Thoracic aorta (tissue), 2 donors: ENCODE results near the gene C6orf89. TPM values are rescaled to one million over a fixed set of nuclear protein-coding genes. Genes with fewer than 3 reads are reported as not detected.

Experiments used
- ATAC-seq: fragments of 150-250 bp; one replicate; pipeline ENCODE4 v1.8.0; 2017; ENCODE audit warnings: low read depth; ENCODE audit not compliant: insufficient number of reproducible peaks, low FRiP score
- DNase-seq: peaks from one replicate; pipeline ENCODE4 v3.0.0-alpha.2; 2020; ENCODE audit warnings: low spot score
- H3K27ac ChIP-seq, 2 donors: fragments of 200-600 bp; sonication (generic); 1 replicate in 1 of 2; 2 replicates in 1 of 2; pipeline ENCODE4 v1.5.1; 2016; ENCODE audit warnings: mild to moderate bottlenecking in 2 of 2, moderate library complexity in 2 of 2
- H3K27me3 ChIP-seq: fragments of 200-600 bp; sonication (generic); replicated peaks from 2 replicates; pipeline ENCODE4 v1.6.0; 2016; ENCODE audit warnings: mild to moderate bottlenecking; ENCODE audit not compliant: insufficient read depth
- H3K36me3 ChIP-seq: fragments of 200-600 bp; sonication (generic); one replicate; pipeline ENCODE4 v1.5.1; 2016
- H3K4me1 ChIP-seq, 2 donors: fragments of 200-600 bp; sonication (generic); 1 replicate in 1 of 2; 2 replicates in 1 of 2; pipeline versions ENCODE4 v1.5.1 to v1.6.0; 2016; ENCODE audit warnings: low read depth in 2 of 2, mild to moderate bottlenecking in 1 of 2; ENCODE audit not compliant: control insufficient read depth in 1 of 2
- H3K4me3 ChIP-seq: fragments of 200-600 bp; sonication (generic); 2 replicates; pipeline ENCODE4 v1.5.1; 2016; ENCODE audit warnings: mild to moderate bottlenecking
- H3K9me3 ChIP-seq: fragments of 200-600 bp; sonication (generic); 2 replicates; pipeline ENCODE4 v1.5.1; 2016
- total RNA-seq, 2 donors: library from RNA; depleted of rRNA; stranded (reverse); fragments of >200 nt; gene quantifications; one replicate each; pipeline versions ENCODE4 v1.1.0 to v1.2.3, GENCODE V29; 2016
- TF ChIP-seq, protein P1 (sequence below): fragments of 200-600 bp; sonication (generic); IDR thresholded peaks from one replicate; pipeline ENCODE4 v1.5.1; 2019; ENCODE audit warnings: antibody characterized with exemption

Gene C6orf89
- total RNA-seq, 2 donors from 2014 or later = 53.6 to 60.9 TPM

DNA sequence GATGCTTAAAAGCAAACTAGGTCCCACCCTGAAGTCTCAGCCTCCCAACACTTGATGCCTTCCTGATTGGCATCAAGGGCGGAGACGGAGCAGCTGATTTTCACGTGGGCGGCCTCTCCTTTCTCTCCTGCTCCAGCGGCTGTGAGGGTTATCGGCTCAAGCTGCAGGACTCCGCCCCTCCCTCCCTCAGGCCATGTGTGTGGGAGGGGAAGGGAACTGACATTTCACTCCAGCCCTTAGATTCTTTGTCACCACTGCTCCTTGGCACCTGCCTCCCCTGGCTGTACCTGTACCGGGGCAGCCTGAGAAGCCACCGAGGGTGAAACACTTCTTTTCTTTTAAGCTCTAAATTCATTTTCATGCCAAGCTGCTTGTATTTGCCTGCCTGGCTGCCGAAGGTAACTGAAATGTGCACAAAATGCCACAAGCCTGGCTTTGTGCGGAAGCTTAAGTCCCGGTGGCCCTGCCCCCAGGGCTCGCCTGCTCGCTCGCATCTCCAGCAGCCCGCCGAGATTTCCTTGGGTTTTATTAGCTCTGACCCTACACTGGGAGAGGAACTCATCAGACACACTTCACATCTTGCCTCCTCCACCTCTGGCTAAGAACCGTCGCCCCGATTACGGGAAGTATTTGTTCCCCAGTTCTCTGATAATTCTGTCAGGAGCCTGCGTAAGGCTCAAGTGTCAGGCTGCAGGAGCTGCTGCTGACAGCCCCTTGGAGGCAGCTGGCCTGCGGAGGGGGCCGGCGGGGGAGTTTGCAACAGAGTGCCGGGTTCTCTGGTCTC, 36.9 kb upstream of the C6orf89 start:
- no peaks in the 10 kb centered on the region for H3K27me3 ChIP-seq
- no peak for ATAC-seq
- H3K36me3 ChIP-seq = no peaks in the 10 kb centered on the region
- no peak overlapping the region for H3K27ac ChIP-seq
- no peak for DNase-seq
- H3K9me3 ChIP-seq = no peaks in the 10 kb centered on the region
- peaks cover 6 to 24% of the 10 kb centered on the region in 2 donors for H3K4me1 ChIP-seq
- TF ChIP-seq, protein P1, sequence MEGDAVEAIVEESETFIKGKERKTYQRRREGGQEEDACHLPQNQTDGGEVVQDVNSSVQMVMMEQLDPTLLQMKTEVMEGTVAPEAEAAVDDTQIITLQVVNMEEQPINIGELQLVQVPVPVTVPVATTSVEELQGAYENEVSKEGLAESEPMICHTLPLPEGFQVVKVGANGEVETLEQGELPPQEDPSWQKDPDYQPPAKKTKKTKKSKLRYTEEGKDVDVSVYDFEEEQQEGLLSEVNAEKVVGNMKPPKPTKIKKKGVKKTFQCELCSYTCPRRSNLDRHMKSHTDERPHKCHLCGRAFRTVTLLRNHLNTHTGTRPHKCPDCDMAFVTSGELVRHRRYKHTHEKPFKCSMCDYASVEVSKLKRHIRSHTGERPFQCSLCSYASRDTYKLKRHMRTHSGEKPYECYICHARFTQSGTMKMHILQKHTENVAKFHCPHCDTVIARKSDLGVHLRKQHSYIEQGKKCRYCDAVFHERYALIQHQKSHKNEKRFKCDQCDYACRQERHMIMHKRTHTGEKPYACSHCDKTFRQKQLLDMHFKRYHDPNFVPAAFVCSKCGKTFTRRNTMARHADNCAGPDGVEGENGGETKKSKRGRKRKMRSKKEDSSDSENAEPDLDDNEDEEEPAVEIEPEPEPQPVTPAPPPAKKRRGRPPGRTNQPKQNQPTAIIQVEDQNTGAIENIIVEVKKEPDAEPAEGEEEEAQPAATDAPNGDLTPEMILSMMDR = no peak
- peak overlapping the region; percentile 33 for H3K4me3 ChIP-seq

DNA sequence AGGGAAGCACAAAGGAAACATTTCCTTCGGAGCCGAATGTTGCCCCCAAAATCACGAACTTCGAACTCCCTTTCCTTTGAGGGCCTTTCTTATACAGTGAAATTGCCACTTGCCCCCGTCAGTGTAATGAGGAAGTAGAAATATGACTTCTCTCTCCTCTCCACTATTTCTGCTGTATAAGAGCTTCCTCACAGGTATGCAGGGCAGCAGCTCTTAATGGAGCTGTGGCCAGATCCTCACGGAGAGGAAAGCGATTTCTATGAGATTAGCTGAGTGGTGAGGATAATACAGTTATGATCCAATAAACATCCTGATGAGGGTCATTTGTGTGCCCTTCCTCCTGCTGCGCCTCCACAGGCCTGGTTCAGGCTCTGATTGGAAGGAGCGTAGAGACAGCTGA, 35.7 kb upstream of the C6orf89 start:
- DNase-seq (no peak), ATAC-seq (no peak)
- TF ChIP-seq, protein P1 = no peak
- Histone ChIP-seq H3K27ac (no peak overlapping the region), H3K4me1 (peaks cover 6 to 28% of the 10 kb centered on the region in 2 donors), H3K9me3 (no peaks in the 10 kb centered on the region), H3K27me3 (no peaks in the 10 kb centered on the region), H3K4me3 (no peak overlapping the region), H3K36me3 (no peaks in the 10 kb centered on the region)

DNA sequence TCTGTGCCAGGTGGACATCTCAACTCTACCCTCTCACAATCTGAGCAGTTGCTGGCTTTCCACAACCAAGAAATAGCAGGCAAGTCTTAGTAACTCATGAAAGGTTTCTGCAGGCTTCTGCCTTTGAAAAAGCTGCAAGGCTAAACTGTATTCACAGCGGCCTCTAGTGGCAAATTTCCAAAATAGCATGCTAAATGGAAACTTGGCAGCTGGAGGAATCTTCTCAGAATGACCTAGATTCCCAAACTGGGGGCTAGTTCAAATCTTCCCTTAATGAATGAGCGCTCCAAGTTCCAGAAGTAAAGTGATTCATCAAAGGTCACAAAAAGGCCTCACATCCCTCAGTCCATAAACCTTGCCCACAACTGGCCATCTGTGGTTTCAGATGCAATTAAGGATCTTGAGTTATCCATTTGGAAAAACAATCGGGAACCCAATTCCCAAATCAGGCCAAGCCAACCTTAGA, 34.6 kb upstream of the C6orf89 start:
- TF ChIP-seq, protein P1 = peak; percentile 76
- H3K4me1 ChIP-seq = peaks cover 6 to 28% of the 10 kb centered on the region in 2 donors
- H3K27me3 ChIP-seq = no peaks in the 10 kb centered on the region
- peaks cover 2% of the 10 kb centered on the region for H3K36me3 ChIP-seq
- no peak overlapping the region for H3K4me3 ChIP-seq
- DNase-seq (no peak), ATAC-seq (no peak)
- peak overlapping the region; percentile 26 to 64 for H3K27ac ChIP-seq
- no peaks in the 10 kb centered on the region for H3K9me3 ChIP-seq

DNA sequence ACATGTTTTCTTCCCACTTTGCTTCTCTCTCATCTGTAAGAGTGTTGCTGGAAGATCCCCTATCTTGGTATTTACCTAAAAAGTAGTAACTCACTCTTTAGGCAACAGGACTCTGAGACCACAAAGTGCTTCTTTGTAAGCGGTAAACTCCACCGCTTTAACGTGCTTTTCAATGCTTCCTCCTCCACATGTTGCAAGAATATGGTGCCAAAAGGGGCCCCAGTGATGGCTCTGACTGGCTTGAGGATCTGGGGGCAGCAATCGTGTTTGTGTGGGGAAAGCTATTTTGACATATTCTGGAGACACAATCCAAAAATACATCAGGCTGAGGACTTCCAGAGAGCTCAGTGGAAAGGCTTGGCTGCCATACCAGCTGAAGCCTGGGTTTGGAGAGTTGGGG, 34.1 kb upstream of the C6orf89 start:
- Histone ChIP-seq H3K4me1 (peaks cover 6 to 28% of the 10 kb centered on the region in 2 donors), H3K9me3 (no peaks in the 10 kb centered on the region), H3K4me3 (no peak overlapping the region), H3K27me3 (no peaks in the 10 kb centered on the region), H3K27ac (peak overlapping the region; percentile 26 to 64), H3K36me3 (peaks cover 2% of the 10 kb centered on the region)
- TF ChIP-seq, protein P1 = no peak
- ATAC-seq = no peak
- DNase-seq = no peak

DNA sequence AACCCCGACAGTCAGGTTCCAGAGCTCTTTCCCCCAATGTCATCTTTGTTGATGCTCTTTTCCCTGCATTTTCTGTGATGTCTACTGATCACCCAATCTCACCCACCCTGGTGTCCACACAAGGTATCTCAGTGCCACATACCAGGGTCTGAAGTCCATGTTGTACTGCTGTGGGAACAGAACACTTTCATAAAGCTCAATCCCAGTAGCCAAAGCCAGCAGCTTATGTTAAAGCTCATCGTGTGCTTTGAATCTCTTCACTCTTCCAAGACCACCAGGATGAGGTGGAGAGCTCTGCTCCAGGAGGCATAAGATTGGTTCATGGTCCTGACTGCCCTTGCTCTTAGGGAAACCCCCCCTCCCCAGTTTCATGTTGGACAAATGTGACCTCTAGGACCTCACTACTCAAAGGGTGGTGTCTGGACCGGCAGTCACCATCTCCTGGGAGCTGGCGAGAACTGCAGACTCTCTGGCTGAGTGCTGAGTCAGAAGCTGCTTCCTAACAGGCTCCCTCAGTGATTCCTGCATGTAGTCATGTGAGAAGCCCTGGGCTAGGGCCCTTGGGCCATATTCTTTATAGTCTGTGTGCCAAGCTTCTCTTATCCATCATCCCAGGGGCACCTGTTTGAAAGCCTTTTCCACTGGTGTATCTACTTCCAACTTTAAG, 33.1 kb upstream of the C6orf89 start:
- DNase-seq (no peak), ATAC-seq (peak; percentile 15)
- H3K27ac ChIP-seq = peak overlapping the region; percentile 64 to 76
- H3K27me3 ChIP-seq = no peaks in the 10 kb centered on the region
- H3K9me3 ChIP-seq = no peaks in the 10 kb centered on the region
- no peak overlapping the region for H3K4me3 ChIP-seq
- TF ChIP-seq, protein P1 = no peak
- H3K36me3 ChIP-seq = peaks cover 2% of the 10 kb centered on the region
- peaks cover 6 to 28% of the 10 kb centered on the region in 2 donors for H3K4me1 ChIP-seq
